GM12872 (cell line): ENCODE data around the gene MRTFA.

Experiments used
- CTCF ChIP-seq: IDR thresholded peaks from 3 replicates; pipeline ENCODE4 v1.5.1; 2011; ENCODE audit warnings: low read depth, mild to moderate bottlenecking, low read length, moderate library complexity; ENCODE audit not compliant: insufficient read depth

The MRTFA gene

GRCh38 chr22:40507491-40507890 is 129.0 kb downstream of the MRTFA start:
- no peak for TF ChIP-seq CTCF

- TF ChIP-seq CTCF, result no peak
Measured at GRCh38 chr22:40506762-40507161, 129.8 kb downstream of the MRTFA start.

GRCh38 chr22:40504285-40505249 is 132.0 kb downstream of the MRTFA start:
- TF ChIP-seq CTCF, result no peak

GRCh38 chr22:40502919-40503318 is 133.6 kb downstream of the MRTFA start:
- no peak for TF ChIP-seq CTCF

- no peak for TF ChIP-seq CTCF
Measured at GRCh38 chr22:40499209-40499623, 137.3 kb downstream of the MRTFA start.

GRCh38 chr22:40498420-40499208 is 137.9 kb downstream of the MRTFA start:
- TF ChIP-seq CTCF, result no peak

GRCh38 chr22:40493441-40493840 is 143.1 kb downstream of the MRTFA start:
- no peak for TF ChIP-seq CTCF
